ENCODE data around the gene HMGCS2.

GRCh38 chr1:119735217-119735616 is 33.5 kb downstream of the HMGCS2 start:
- TF ChIP-seq, protein P1, sequence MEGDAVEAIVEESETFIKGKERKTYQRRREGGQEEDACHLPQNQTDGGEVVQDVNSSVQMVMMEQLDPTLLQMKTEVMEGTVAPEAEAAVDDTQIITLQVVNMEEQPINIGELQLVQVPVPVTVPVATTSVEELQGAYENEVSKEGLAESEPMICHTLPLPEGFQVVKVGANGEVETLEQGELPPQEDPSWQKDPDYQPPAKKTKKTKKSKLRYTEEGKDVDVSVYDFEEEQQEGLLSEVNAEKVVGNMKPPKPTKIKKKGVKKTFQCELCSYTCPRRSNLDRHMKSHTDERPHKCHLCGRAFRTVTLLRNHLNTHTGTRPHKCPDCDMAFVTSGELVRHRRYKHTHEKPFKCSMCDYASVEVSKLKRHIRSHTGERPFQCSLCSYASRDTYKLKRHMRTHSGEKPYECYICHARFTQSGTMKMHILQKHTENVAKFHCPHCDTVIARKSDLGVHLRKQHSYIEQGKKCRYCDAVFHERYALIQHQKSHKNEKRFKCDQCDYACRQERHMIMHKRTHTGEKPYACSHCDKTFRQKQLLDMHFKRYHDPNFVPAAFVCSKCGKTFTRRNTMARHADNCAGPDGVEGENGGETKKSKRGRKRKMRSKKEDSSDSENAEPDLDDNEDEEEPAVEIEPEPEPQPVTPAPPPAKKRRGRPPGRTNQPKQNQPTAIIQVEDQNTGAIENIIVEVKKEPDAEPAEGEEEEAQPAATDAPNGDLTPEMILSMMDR (IDR thresholded peaks at IDR 0.05; ENCODE audit: low read depth, low read length) = no peak
- TF ChIP-seq EZH2phosphoT487 (IDR thresholded peaks at IDR 0.05; ENCODE audit: low read depth) = no peak

All from OCI-LY3 (cell line).